ENCODE results near the gene CFAP46.
"Not testable (repeated sequence)": the region's sequence is repeated elsewhere in the genome, so short reads cannot be mapped to it uniquely, and the experiment has no call there.

Gene CFAP46

GRCh38 chr10:132776186-132776585 is 166.2 kb downstream of the CFAP46 start:
- DNase-seq (ENCODE audit: low read depth, low spot score) = no peak

DNA sequence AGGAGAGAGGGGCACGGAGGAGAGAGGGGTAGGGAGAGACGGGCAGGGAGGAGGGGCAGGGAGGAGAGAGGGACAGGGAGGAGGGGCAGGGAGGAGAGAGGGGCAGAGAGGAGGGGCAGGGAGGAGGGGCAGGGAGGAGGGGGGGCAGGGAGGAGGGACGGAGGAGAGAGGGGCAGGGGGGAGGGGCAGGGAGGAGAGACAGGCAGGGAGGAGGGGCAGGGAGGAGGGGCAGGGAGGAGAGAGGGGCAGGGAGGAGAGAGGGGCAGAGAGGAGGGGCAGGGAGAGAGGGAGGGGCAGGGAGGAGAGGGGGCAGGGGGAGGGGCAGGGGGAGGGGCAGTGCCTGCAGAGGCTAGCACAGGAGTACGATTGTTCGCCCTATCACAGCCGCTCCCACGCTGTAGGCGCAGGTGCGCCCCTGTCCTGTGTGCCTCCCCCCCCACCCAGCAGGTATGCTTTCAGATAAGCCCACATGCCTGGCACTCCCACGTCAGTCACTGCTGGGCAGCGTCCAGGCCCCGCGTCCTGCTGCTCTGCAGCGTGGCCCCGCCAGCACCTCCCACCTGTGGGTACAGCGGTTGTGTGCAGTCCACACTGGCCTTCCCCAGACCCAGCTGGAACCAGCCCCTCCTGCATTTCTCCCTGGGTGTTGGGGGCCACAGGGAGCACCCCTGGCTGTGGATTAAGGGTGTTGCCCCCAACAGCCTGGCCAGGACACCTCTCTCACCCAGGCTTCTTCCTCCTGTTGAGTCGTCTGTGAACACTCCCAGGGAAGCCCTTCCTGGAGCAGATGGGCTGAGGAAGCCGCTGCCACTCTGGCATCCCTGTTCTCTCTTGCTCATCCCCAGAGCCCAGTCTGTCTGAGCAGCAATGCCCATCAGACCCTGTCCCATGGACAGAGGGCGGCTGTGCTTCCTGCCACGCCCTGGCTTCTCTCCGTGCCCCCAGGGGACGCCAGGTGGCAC is 167.2 kb downstream of the CFAP46 start:
- DNase-seq (ENCODE audit: low read depth, low spot score) = no peak

GRCh38 chr10:132774181-132774901 is 168.0 kb downstream of the CFAP46 start:
- no peak for DNase-seq (ENCODE audit: low read depth, low spot score)

- DNase-seq (ENCODE audit: low read depth, low spot score) = not testable (repeated sequence)
Measured at GRCh38 chr10:132772816-132773215, 169.6 kb downstream of the CFAP46 start.

DNA sequence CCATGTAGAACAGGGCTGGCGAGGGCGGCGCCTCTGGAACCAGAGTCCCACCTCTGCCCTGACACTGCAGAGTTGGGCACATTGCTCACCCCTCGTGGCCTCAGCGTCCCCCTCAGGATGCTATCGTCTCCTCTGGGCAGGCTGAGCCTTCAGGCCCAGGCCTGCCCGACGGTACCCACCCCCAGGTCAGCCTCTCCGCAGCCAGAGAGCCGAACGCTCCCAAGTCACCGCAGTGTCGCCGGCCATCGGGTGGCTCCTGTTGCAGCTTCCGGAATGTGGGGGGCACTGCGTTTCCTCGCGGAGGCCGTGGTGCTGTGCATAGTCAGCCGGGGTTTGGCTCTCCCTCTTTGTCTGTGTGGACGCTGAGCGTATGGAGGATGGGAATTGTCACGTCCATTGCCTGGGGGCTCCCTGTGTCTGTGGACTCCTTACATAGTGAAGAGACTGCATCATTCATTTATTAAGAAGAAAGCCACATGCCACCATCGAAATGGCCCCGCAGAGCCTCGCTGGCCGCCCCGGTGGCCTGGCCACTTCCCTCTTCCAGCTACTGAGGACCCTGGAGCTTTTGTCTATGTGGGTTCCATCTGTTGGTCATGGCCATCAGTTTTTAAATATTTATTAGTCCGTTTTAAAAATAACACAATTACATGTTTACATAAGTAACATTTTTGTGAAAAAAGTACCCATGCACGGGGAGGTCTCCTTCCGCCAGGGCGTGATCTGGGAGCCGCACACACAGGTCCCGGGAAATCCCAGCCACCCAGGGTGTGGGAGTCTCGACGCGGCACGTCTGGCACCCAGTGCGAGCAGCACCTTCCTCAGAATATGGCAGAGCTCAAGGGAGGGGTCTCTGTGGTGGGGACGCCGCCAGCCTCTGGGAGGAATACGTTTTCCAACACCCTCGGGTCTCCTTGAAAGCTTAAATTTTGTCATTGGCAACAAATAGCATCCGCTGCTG is 172.0 kb downstream of the CFAP46 start:
- no peak for DNase-seq (ENCODE audit: low read depth, low spot score)

DNA sequence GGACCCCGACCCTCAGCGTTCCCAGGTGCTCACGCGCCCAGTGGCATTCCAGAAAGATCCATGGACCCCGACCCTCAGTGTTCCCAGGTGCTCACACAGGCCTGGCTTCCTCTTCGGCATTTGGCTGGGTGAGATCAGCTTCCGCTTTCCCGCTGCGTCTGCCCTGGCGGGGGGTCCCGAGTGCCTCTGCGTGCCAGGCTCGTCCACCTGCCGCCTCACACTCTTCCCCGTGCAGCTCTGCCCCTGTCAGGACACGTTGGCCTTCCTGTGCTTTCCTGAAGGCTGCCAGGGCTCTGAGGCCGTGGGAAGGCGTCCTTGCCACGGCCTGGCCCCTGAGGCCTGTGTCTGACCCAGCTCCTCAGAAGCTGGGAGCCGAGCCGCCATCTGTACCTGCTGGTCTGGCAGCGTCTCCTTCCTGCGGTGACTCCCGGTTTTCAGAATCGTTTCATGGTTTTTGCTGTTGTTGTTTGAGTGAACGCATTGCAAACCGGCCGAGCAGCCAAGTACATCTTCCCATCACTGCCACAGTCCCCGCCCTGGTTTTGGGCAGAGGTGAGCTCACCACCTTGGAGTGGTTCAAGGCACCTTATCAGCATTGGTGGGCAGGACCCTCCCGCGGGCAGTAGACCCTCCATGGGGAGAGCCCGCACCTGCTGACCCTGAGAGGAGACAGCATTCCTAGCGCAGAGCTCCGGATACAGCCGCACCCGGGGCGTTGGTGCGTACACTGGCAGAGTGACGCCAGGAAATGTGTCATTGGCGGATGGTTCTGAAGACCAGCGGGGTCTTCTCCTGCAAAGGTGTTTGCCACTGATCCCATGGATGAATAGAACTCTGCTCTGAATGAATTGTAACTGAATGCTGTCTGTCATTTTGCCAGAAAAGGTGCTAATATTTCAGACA is 173.8 kb downstream of the CFAP46 start:
- DNase-seq (ENCODE audit: low read depth, low spot score) = no peak

DNA sequence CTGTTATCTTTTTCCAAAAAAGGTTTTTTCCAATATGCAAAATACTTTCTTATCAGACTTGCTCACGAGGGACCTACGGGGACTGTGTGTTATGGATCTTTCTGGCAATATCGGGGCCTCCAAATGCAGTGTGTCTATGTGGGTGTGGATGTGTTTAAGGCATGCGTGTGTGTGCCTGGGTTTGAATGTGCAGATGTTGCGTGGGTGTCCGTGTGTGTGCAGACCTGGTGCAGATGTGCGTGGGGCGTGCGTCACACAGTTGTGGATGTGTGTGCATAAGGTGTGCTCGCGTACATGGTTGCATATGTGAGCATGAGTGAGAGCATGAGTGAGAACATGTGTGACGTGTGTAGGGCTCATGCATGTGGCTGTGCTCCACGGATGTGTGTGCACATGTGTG is 176.1 kb downstream of the CFAP46 start:
- DNase-seq (ENCODE audit: low read depth, low spot score) = no peak

- DNase-seq (ENCODE audit: low read depth, low spot score) = no peak
Measured at GRCh38 chr10:132765435-132765834, 176.9 kb downstream of the CFAP46 start.

DNA sequence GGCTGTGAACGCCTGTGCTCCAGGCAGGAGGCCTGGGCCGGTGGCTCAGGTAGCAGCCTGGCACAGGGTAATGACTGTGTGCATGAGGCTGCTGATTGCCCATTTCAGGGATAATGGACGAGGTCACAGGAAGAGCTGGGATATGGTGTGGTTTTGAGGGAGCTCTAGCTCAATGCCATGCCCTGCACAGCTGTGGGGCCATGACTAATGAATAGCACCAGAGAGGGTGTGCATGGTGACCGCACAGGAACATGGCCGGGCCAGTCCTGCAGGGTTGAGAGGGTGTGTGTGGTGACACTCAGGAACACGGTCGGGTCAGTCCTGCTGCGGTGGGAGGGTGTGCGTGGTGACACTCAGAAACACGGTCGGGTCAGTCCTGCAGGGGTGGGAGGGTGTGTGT is 178.3 kb downstream of the CFAP46 start:
- no peak for DNase-seq (ENCODE audit: low read depth, low spot score)

- no peak for DNase-seq (ENCODE audit: low read depth, low spot score)
Measured at GRCh38 chr10:132763545-132763944, 178.8 kb downstream of the CFAP46 start.

- no peak for DNase-seq (ENCODE audit: low read depth, low spot score)
Measured at GRCh38 chr10:132762267-132762666, 180.1 kb downstream of the CFAP46 start.

DNA sequence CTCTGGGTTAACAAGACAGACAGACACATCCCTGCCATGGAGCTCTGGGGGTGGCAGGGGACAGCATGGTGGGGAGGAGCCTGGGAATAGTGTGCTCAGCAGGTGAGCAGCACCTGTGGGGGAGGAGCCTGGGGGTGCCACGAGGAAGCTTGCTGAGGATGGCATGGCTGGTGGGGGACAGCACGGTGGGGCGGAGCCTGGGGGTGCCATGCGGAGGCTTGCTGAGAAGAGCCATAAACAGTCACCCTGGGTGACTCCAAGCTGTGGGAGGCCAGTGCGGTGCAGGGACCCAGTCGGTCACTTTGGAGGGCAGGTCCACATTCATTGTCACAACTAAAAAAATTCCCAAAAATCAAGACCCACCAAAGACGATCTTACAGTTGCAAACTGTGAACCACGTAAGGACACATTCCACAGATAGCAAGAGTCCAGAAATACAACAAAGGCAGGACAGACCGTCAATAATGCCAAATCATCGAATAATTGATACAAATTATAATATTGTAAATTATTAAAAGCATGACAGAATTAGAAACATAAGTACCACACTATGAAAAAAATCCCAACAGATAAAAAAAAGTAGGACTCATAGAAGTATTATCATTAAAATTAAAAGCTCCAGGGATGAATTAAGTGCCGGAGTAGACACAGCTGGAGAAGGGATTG is 180.8 kb downstream of the CFAP46 start:
- DNase-seq (ENCODE audit: low read depth, low spot score) = no peak

GRCh38 chr10:132758865-132759264 is 183.5 kb downstream of the CFAP46 start:
- DNase-seq (ENCODE audit: low read depth, low spot score) = no peak
